ENCODE results near the gene SLC6A1. TPM values are rescaled to one million over a fixed set of nuclear protein-coding genes. Genes with fewer than 3 reads are reported as not detected.

Gene SLC6A1
- total and polyA plus RNA-seq, 2 of the 13 experiments (the other 11 are each of a cell fraction or from before 2014, with no cell fraction given), result not detected

GRCh38 chr3:11014253-11014652, 21.7 kb downstream of the SLC6A1 start:
- no peak for FAIRE-seq

GRCh38 chr3:11014752-11015151, 22.2 kb downstream of the SLC6A1 start:
- POLR2A ChIA-PET, result no interaction called here
- Histone ChIP-seq H3K27ac (ENCODE audit: extremely low read length, insufficient read depth, low read length) (no peak overlapping the region), H2AFZ (ENCODE audit: low read length) (no peak overlapping the region), H4K20me1 (ENCODE audit: insufficient read depth, low read length) (no peaks in the 10 kb centered on the region), H3K4me1 (ENCODE audit: insufficient read depth, low read length) (no peaks in the 10 kb centered on the region), H3K27me3 (ENCODE audit: control insufficient read depth in 1 of 2, insufficient read depth in 2 of 2, low read length in 2 of 2) (peaks cover 3 to 25% of the 10 kb centered on the region in 2 experiments; a peak in 3 of 5 replicates), H3K36me3 (replicated peaks in 1 of 2; ENCODE audit: control insufficient read depth in 1 of 2, insufficient read depth in 2 of 2, low read length in 2 of 2) (no peaks in the 10 kb centered on the region), H3K4me3 (replicated peaks in 1 of 3; ENCODE audit: insufficient read depth in 1 of 3, low read depth in 2 of 3, low read length in 3 of 3) (no peak overlapping the region), H3K9me3 (ENCODE audit: low read length) (no peaks in the 10 kb centered on the region), H3K4me2 (ENCODE audit: low read depth, low read length) (no peak overlapping the region), H3K9ac (ENCODE audit: insufficient read depth, low read depth, low read length) (no peak overlapping the region), H3K79me2 (ENCODE audit: insufficient read depth, low read length) (no peaks in the 10 kb centered on the region)
- TF ChIP-seq PBX3 (CRISPR knock-in tag; IDR thresholded peaks at IDR 0.05; ENCODE audit: borderline replicate concordance), result no peak
- TF ChIP-seq ZNF17 (CRISPR knock-in tag; IDR thresholded peaks at IDR 0.05), result no peak
- no peak for TF ChIP-seq DNMT1 (CRISPR knock-in tag; IDR thresholded peaks at IDR 0.05)
- TF ChIP-seq ZFP37 (CRISPR knock-in tag; IDR thresholded peaks at IDR 0.05; ENCODE audit: borderline replicate concordance), result no peak
- CTCF ChIA-PET (ENCODE audit: low intra/inter-chr PET ratio, low total read pairs), result no interaction called here
- WGBS (ENCODE audit: low lambda C conversion rate), result 48% methylated on average over 15 of the region's 15 CpGs
- no peak for ATAC-seq
- BruUV-seq (replicated peaks), result no TSS peak
- no peak for FAIRE-seq
- in situ Hi-C loops (cut with HindIII; ENCODE audit: extremely low pct_ligation_motif_present, low pct_unique_long_range_greater_than_20kb), result no loop called here
- intact Hi-C loops (cut with micrococcal nuclease; ENCODE audit: unreplicated experiment), result no loop called here
- DNase-seq (ENCODE audit: low spot score), result no peak

More at GRCh38 chr3:11014253-11014652, 21.7 kb downstream of the SLC6A1 start:
- ChIA-PET CTCF (ENCODE audit: low intra/inter-chr PET ratio, low total read pairs) (no interaction called here), POLR2A (no interaction called here)
- no peak for TF ChIP-seq EZH2 (conservative IDR thresholded peaks at IDR 0.05; ENCODE audit: low read depth, low read length)
- no peak for TF ChIP-seq AGO1 (IDR thresholded peaks at IDR 0.05; ENCODE audit: low read depth, low read length, poor library complexity, severe bottlenecking)
- no peak for TF ChIP-seq ZNF564 (CRISPR knock-in tag; IDR thresholded peaks at IDR 0.05)
- TF ChIP-seq SRSF9 (IDR thresholded peaks at IDR 0.05; ENCODE audit: borderline replicate concordance, insufficient read depth, low read depth, low read length, poor library complexity, severe bottlenecking), result no peak
- Histone ChIP-seq H2AFZ (ENCODE audit: low read length) (no peak overlapping the region), H3K9me3 (ENCODE audit: low read length) (no peaks in the 10 kb centered on the region), H3K27ac (ENCODE audit: extremely low read length, insufficient read depth, low read length) (no peak overlapping the region), H3K4me1 (ENCODE audit: insufficient read depth, low read length) (no peaks in the 10 kb centered on the region), H3K27me3 (ENCODE audit: control insufficient read depth in 1 of 2, insufficient read depth in 2 of 2, low read length in 2 of 2) (peaks cover 3 to 25% of the 10 kb centered on the region in 2 experiments; a peak in 3 of 5 replicates), H3K4me3 (replicated peaks in 1 of 3; ENCODE audit: insufficient read depth in 1 of 3, low read depth in 2 of 3, low read length in 3 of 3) (no peak overlapping the region), H3K9ac (ENCODE audit: insufficient read depth, low read depth, low read length) (no peak overlapping the region), H3K36me3 (replicated peaks in 1 of 2; ENCODE audit: control insufficient read depth in 1 of 2, insufficient read depth in 2 of 2, low read length in 2 of 2) (no peaks in the 10 kb centered on the region), H3K79me2 (ENCODE audit: insufficient read depth, low read length) (no peaks in the 10 kb centered on the region), H3K4me2 (ENCODE audit: low read depth, low read length) (no peak overlapping the region), H4K20me1 (ENCODE audit: insufficient read depth, low read length) (no peaks in the 10 kb centered on the region)
- WGBS (ENCODE audit: low lambda C conversion rate), result no CpG with 5 or more reads among the region's 4 CpGs
- intact Hi-C loops (cut with micrococcal nuclease; ENCODE audit: unreplicated experiment), result no loop called here
- DNase-seq (ENCODE audit: low spot score), result no peak
- ATAC-seq, result no peak
- in situ Hi-C loops (cut with HindIII; ENCODE audit: extremely low pct_ligation_motif_present, low pct_unique_long_range_greater_than_20kb), result no loop called here
- no TSS peak for BruUV-seq (replicated peaks)

Measured in HepG2 (cell line).